ENCODE results near the gene OSBPL10. TPM values are rescaled to one million over a fixed set of nuclear protein-coding genes. Genes with fewer than 3 reads are reported as not detected.

The OSBPL10 gene
- total RNA-seq, 1 experiment from 2014 or later = 172 TPM

DNA sequence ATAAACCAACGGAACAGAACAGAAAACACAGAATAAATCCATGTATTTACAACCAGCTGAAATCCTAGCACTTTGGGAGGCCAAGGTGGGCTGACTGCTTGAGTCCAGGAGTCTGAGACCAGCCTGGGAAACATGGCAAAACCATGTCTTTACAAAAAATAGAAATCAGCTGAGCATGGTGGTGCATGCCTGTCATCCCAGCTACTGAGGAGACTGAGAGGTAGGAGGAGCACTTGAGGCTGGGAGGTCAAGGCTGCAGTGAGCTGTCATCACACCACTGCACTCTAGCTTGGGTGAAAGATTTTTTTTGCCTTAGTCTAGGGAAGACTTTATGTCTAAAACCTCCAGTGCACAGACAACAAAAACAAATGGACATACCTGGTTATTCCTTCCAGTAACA is 327.6 kb downstream of the OSBPL10 start:
- no peak overlapping the region for H3K27ac Mint-ChIP-seq (ENCODE audit: low read depth, unreplicated experiment)
- ChIA-PET POLR2A (no interaction called here), CTCF (no interaction called here)
- H3K4me3 Mint-ChIP-seq (ENCODE audit: unreplicated experiment) = no peak overlapping the region
- no TSS peak for BruUV-seq (replicated peaks)
- intact Hi-C loops (cut with micrococcal nuclease) = loop anchor here (10.0 kb wide), 1 partner anchor 331 kb away; the partner anchor contains the start of genes OSBPL10 and ZNF860
- no peaks in the 10 kb centered on the region for H3K4me1 Mint-ChIP-seq (ENCODE audit: insufficient read depth, unreplicated experiment)
- DNase-seq (ENCODE audit: unreplicated experiment) = no peak
- peaks cover 41% of the 10 kb centered on the region for H3K9me3 Mint-ChIP-seq (ENCODE audit: unreplicated experiment)
- TF ChIP-seq, protein P1, sequence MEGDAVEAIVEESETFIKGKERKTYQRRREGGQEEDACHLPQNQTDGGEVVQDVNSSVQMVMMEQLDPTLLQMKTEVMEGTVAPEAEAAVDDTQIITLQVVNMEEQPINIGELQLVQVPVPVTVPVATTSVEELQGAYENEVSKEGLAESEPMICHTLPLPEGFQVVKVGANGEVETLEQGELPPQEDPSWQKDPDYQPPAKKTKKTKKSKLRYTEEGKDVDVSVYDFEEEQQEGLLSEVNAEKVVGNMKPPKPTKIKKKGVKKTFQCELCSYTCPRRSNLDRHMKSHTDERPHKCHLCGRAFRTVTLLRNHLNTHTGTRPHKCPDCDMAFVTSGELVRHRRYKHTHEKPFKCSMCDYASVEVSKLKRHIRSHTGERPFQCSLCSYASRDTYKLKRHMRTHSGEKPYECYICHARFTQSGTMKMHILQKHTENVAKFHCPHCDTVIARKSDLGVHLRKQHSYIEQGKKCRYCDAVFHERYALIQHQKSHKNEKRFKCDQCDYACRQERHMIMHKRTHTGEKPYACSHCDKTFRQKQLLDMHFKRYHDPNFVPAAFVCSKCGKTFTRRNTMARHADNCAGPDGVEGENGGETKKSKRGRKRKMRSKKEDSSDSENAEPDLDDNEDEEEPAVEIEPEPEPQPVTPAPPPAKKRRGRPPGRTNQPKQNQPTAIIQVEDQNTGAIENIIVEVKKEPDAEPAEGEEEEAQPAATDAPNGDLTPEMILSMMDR (IDR thresholded peaks at IDR 0.05; ENCODE audit: unreplicated experiment) = no peak
- no peaks in the 10 kb centered on the region for H3K27me3 Mint-ChIP-seq (ENCODE audit: insufficient read depth, unreplicated experiment)
- H3K36me3 Mint-ChIP-seq (ENCODE audit: insufficient read depth, unreplicated experiment) = peaks cover 93% of the 10 kb centered on the region

DNA sequence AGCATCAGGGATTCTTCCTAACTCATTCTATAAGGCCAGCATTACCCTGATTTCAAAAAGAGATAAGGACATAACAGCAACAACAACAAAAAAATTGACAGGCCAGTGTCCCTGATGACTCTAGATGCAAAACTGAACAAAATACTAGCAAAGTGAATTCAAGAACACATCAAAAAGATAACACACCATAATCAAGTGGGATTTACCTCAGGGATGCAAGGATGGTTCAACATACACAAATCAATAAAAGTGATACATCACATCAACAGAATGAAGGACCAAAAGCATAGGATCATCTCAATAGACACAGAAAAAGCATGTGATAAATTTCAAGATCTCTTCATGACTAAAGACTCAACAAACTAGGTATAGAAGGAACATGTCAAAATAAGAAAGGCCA is 328.8 kb downstream of the OSBPL10 start:
- ChIA-PET POLR2A (no interaction called here), CTCF (no interaction called here)
- DNase-seq (ENCODE audit: unreplicated experiment) = no peak
- peaks cover 41% of the 10 kb centered on the region for H3K9me3 Mint-ChIP-seq (ENCODE audit: unreplicated experiment)
- no peaks in the 10 kb centered on the region for H3K4me1 Mint-ChIP-seq (ENCODE audit: insufficient read depth, unreplicated experiment)
- H3K4me3 Mint-ChIP-seq (ENCODE audit: unreplicated experiment) = no peak overlapping the region
- intact Hi-C loops (cut with micrococcal nuclease) = loop anchor here (10.0 kb wide), 1 partner anchor 333 kb away; the partner anchor contains the start of genes OSBPL10 and ZNF860
- H3K36me3 Mint-ChIP-seq (ENCODE audit: insufficient read depth, unreplicated experiment) = peaks cover 93% of the 10 kb centered on the region
- TF ChIP-seq, protein P1 (IDR thresholded peaks at IDR 0.05; ENCODE audit: unreplicated experiment) = no peak
- H3K27ac Mint-ChIP-seq (ENCODE audit: low read depth, unreplicated experiment) = no peak overlapping the region
- no peaks in the 10 kb centered on the region for H3K27me3 Mint-ChIP-seq (ENCODE audit: insufficient read depth, unreplicated experiment)
- no TSS peak for BruUV-seq (replicated peaks)

DNA sequence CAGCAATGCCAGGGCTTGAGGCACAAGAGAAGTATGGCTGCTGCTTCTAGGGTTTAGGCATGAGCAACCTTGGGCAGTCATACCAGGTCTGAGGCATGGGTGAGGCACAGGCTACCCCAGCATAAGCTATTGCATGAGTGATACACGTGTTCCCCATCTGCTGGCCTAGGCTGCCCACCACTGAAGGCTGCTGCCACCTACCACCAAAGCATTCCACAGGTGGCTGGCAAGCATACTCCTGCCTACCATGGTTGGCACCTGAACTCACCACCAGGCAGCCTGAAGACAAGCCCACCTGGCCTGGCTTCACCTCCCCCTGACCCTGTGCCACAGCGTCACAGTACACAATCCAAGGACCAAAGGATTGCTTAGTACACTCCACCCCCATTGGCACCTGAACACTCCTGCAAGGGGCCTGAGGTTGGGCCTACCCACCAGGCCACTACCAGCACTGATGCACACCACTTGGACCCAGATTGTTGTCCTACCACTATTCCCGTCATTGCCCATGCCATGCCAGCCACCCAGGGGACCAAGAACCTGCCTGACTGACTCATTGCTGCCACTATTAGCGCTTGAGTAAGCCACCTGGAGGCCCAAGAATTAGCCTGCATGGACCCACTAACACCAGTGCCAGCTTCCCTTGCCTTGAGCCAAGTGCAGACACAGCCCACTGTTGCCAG is 332.6 kb downstream of the OSBPL10 start:
- H3K4me1 Mint-ChIP-seq (ENCODE audit: insufficient read depth, unreplicated experiment) = peaks cover 4% of the 10 kb centered on the region
- peaks cover 32% of the 10 kb centered on the region for H3K9me3 Mint-ChIP-seq (ENCODE audit: unreplicated experiment)
- ChIA-PET CTCF (interaction anchor here (0.6 to 1.0 kb wide), 3 partner anchors 50 to 630 kb away, joined by 3 read pairs; no protein-coding TSS in a partner anchor), POLR2A (interaction anchor here (1.0 kb wide), 1 partner anchor 9 kb away, joined by 3 read pairs; no protein-coding TSS in a partner anchor)
- BruUV-seq (replicated peaks) = no TSS peak
- TF ChIP-seq, protein P1 (IDR thresholded peaks at IDR 0.05; ENCODE audit: unreplicated experiment) = no peak
- intact Hi-C loops (cut with micrococcal nuclease) = no loop called here
- H3K36me3 Mint-ChIP-seq (ENCODE audit: insufficient read depth, unreplicated experiment) = peaks cover 73% of the 10 kb centered on the region
- H3K27me3 Mint-ChIP-seq (ENCODE audit: insufficient read depth, unreplicated experiment) = no peaks in the 10 kb centered on the region
- H3K4me3 Mint-ChIP-seq (ENCODE audit: unreplicated experiment) = no peak overlapping the region
- no peak for DNase-seq (ENCODE audit: unreplicated experiment)
- no peak overlapping the region for H3K27ac Mint-ChIP-seq (ENCODE audit: low read depth, unreplicated experiment)

DNA sequence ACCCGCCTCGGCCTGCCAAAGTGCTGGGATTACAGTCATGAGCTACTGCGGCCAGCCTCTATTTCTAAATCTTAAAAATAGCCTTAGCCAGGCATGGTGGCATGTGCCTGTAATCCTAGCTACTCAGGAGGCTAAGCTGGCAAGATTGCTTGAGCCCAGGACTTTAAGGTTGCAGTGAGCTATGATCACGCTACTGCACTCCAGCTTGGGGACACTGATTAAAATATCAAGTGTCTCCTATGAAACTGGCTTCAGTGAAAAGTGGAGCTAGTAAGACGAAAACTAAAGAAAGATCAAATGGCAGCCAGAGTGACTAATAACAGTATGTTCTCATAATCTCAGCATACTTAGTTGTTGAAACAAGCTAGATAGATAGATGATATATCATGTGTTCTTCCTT is 335.8 kb downstream of the OSBPL10 start:
- H3K4me1 Mint-ChIP-seq (ENCODE audit: insufficient read depth, unreplicated experiment) = peaks cover 6% of the 10 kb centered on the region
- TF ChIP-seq, protein P1 (IDR thresholded peaks at IDR 0.05; ENCODE audit: unreplicated experiment) = no peak
- H3K9me3 Mint-ChIP-seq (ENCODE audit: unreplicated experiment) = peaks cover 12% of the 10 kb centered on the region
- intact Hi-C loops (cut with micrococcal nuclease) = no loop called here
- no peak overlapping the region for H3K4me3 Mint-ChIP-seq (ENCODE audit: unreplicated experiment)
- POLR2A ChIA-PET = no interaction called here
- CTCF ChIA-PET = no interaction called here
- no peak for DNase-seq (ENCODE audit: unreplicated experiment)
- no peak overlapping the region for H3K27ac Mint-ChIP-seq (ENCODE audit: low read depth, unreplicated experiment)
- H3K27me3 Mint-ChIP-seq (ENCODE audit: insufficient read depth, unreplicated experiment) = no peaks in the 10 kb centered on the region
- peaks cover 44% of the 10 kb centered on the region for H3K36me3 Mint-ChIP-seq (ENCODE audit: insufficient read depth, unreplicated experiment)
- BruUV-seq (replicated peaks) = no TSS peak

Data from MCF 10A (cell line).